Liver (tissue), 3 donors: ENCODE measurements around the gene CD163L1.

ENCODE experiments used
- CTCF ChIP-seq: fragments of 150-350 bp; IDR thresholded peaks from 2 replicates; pipeline ENCODE4 v1.5.1; 2017; ENCODE audit warnings: improper control_type of control experiment, low read depth, low read length; ENCODE audit not compliant: missing input control
- TAF1 ChIP-seq: conservative IDR thresholded peaks from 2 replicates; pipeline ENCODE4 v1.6.1; 2016; ENCODE audit warnings: antibody characterized with exemption, mild to moderate bottlenecking
- donor health status: healthy.
- donor health status: healthy.

GRCh38 chr12:7322599-7322998 lies 121.4 kb downstream of the CD163L1 start:
- TF ChIP-seq TAF1 (no peak), CTCF (no peak)
